Fibroblast of villous mesenchyme (primary cell): ENCODE measurements around the gene CCL5. TPM values are rescaled to one million over a fixed set of nuclear protein-coding genes. Genes with fewer than 3 reads are reported as not detected.

Source experiments
- DNase-seq: peaks from one replicate; pipeline ENCODE4 v3.0.0-alpha.2; 2010; ENCODE audit warnings: low read depth
- H3K4me3 ChIP-seq: 2 replicates; pipeline ENCODE4 v1.5.1; 2011; ENCODE audit warnings: low read depth, mild to moderate bottlenecking, low read length
- total RNA-seq: library from RNA; depleted of rRNA; stranded (reverse); fragments of >200 nt; gene quantifications from 2 replicates; pipeline ENCODE4 v1.2.3, GENCODE V29; 2012
- TF ChIP-seq, protein P1 (sequence below): IDR thresholded peaks from 2 replicates; pipeline ENCODE4 v1.5.1; 2012; ENCODE audit warnings: low read depth, mild to moderate bottlenecking, low read length; ENCODE audit not compliant: insufficient read depth

CCL5 gene
- total RNA-seq, 1 donor: not detected

- no peak within 1 kb of the TSS for H3K4me3 ChIP-seq
- no peak for DNase-seq
- TF ChIP-seq, protein P1, sequence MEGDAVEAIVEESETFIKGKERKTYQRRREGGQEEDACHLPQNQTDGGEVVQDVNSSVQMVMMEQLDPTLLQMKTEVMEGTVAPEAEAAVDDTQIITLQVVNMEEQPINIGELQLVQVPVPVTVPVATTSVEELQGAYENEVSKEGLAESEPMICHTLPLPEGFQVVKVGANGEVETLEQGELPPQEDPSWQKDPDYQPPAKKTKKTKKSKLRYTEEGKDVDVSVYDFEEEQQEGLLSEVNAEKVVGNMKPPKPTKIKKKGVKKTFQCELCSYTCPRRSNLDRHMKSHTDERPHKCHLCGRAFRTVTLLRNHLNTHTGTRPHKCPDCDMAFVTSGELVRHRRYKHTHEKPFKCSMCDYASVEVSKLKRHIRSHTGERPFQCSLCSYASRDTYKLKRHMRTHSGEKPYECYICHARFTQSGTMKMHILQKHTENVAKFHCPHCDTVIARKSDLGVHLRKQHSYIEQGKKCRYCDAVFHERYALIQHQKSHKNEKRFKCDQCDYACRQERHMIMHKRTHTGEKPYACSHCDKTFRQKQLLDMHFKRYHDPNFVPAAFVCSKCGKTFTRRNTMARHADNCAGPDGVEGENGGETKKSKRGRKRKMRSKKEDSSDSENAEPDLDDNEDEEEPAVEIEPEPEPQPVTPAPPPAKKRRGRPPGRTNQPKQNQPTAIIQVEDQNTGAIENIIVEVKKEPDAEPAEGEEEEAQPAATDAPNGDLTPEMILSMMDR: no peak
Observed at GRCh38 chr17:35868737-35869136, 11.4 kb downstream of the CCL5 start, which contains the start of gene HEATR9. Gene HEATR9, minus strand, starts transcription at chr17:35868891. Its CDS starts 149 bp downstream, at chr17:35868742.

DNA sequence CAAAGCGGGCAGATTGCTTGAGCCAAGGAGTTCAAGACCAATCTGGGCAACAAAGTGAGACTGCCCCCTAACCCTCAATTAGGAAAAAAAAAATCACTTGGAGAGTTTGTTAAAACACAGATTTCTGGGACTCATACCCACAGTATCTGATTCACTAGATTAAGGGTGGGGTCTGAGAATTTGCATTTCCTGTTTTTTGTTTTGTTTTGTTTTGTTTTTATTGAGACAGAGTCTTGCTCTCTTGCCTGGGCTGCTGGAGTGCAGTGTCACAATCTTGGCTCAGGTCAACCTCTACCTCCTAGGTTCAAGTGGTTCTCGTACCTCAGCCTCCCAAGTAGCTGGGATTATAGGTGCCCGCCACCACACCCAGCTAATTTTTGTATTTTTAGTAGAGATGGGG lies 12.6 kb downstream of the CCL5 start:
- TF ChIP-seq, protein P1: no peak
- no peak for DNase-seq
- H3K4me3 ChIP-seq: no peak overlapping the region

DNA sequence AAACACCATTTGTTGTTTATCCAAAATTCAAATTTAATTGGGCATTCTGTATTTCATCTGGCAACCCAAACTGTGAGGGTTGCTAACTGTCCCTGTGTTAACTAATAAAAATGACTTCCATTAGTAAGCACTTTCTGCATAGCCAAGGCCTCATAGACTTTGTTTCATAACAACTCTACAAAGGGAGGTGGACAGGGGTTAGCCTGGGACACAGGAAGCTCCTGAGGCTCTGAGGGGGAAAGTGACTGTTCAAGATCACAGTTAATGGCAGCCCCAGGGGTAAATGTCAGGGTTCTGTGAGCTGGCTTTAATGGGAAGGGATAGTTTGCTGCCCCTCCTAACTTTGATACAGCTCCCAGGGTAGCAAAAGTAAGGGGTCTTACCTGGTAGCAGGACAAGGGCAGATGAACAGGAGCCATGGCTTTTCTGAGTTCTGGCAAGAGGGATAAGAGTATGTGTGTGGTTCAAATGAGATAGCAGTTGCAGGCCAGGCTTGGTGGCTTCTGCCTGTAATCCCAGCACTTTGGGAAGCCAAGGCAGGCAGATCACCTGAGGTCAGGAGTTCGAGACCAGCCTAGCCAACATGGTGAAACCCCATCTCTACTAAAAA lies 13.7 kb downstream of the CCL5 start:
- DNase-seq: peak; percentile 58
- TF ChIP-seq, protein P1: no peak
- H3K4me3 ChIP-seq: no peak overlapping the region

- H3K4me3 ChIP-seq: no peak overlapping the region
- peak; percentile 47 for DNase-seq
- TF ChIP-seq, protein P1: no peak
Observed at GRCh38 chr17:35865412-35866340, 14.5 kb downstream of the CCL5 start.

DNA sequence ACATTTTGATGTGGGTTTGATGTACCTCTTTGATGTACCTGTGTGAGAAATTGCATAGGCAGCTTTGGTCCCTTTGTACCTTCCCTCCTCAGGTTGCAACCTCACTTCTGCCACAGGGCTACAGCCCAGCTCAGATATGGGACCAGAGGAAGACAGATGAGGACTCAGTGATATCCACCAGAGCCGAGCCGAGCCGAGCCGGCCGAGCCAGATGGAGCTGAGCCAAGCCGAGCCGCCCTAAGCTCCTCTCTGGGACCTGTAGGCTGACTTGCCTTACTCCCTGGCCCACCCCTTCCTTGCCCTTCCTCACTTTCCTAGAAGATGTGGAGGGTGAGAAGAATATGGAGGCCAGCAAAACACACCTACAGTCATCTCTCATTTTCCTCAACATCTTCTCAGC lies 15.3 kb downstream of the CCL5 start:
- TF ChIP-seq, protein P1: no peak
- DNase-seq: no peak
- H3K4me3 ChIP-seq: no peak overlapping the region

DNA sequence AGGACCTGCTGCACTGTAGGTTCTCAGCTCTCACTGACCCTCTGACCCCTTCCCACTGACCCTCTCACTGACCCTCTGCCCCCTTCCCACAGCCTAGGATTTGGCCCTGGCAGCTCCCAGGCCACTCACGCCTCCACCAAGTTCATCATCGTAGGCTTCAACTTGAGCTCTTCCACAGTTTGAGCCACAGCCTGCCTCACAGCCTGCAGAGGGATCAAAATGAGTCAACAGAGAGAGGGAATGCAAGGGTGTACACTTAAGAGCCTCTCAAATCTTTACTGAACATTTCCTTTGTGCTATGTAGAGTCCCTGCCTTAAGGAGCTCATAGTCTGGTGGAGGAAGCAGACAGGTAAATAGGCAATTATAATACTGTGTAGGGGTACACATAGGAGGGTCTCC lies 23.6 kb downstream of the CCL5 start:
- TF ChIP-seq, protein P1: no peak
- DNase-seq: no peak
- H3K4me3 ChIP-seq: no peak overlapping the region
